AG09309 (cell line): Measurements from ENCODE around the gene GPR6.

Source experiments
- DNase-seq: peaks from one replicate; pipeline ENCODE4 v3.0.0-alpha.2; 2010; ENCODE audit warnings: low read depth
- H3K4me3 ChIP-seq: 2 replicates; pipeline ENCODE4 v1.5.1; 2011; ENCODE audit warnings: mild to moderate bottlenecking, low read depth, low read length, moderate library complexity; ENCODE audit not compliant: control insufficient read depth
- CTCF ChIP-seq: IDR thresholded peaks from 2 replicates; pipeline ENCODE4 v1.5.1; 2011; ENCODE audit warnings: mild to moderate bottlenecking, low read depth, low read length, inconsistent platforms; ENCODE audit not compliant: insufficient read depth, control insufficient read depth; ENCODE audit errors: missing control alignments

Gene GPR6

GRCh38 chr6:109991201-109992101 lies 13.3 kb downstream of the GPR6 start:
- no peak for TF ChIP-seq CTCF
- H3K4me3 ChIP-seq: no peak overlapping the region
- no peak for DNase-seq

- no peak for DNase-seq
Measured at GRCh38 chr6:109998159-109998785, 20.2 kb downstream of the GPR6 start.

GRCh38 chr6:109999740-110000139 lies 21.6 kb downstream of the GPR6 start:
- no peak overlapping the region for H3K4me3 ChIP-seq
- TF ChIP-seq CTCF: no peak
- DNase-seq: no peak

More at GRCh38 chr6:109998159-109998785, 20.2 kb downstream of the GPR6 start:
- TF ChIP-seq CTCF: no peak
- H3K4me3 ChIP-seq: no peak overlapping the region

GRCh38 chr6:110002676-110003075 lies 24.6 kb downstream of the GPR6 start:
- DNase-seq: no peak
- no peak overlapping the region for H3K4me3 ChIP-seq
- no peak for TF ChIP-seq CTCF

- TF ChIP-seq CTCF: no peak
- H3K4me3 ChIP-seq: no peak overlapping the region
- DNase-seq: no peak
Measured at GRCh38 chr6:110013386-110013785, 35.3 kb downstream of the GPR6 start.

- H3K4me3 ChIP-seq: no peak overlapping the region
- no peak for TF ChIP-seq CTCF
Measured at GRCh38 chr6:110015206-110015605, 37.1 kb downstream of the GPR6 start.

More at GRCh38 chr6:110015206-110015605, 37.1 kb downstream of the GPR6 start:
- DNase-seq: no peak
